Measurements from ENCODE around the gene UBE2E2.

The UBE2E2 gene

DNA sequence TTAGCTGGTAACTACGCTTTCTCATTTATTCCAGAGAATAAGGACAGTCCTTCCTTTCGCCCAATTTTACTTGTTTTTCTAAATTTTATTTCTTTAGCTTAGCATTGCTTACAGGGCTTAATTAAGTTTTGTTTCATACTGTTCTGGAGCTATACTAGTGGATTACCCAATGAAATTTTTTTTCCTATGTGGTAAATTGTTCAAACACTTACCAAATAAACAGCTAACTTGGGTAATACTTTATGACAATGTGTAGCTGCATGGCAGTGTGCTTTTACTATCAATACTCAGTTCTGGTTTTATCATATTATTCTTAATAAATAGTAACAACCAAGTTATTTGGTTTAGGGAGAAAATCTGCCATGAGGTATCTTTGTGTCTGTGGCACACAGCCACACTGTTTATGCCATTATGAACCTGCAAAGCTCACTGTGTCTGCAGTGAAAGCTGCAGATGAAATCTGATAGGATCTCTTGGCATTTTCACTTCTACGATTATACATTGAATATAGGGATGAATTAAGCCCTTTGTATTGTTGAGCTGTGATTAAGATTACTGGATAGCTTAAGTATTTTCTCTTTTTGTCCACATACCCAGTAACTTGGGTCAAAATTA is 37.2 kb downstream of the UBE2E2 start:
- DNase-seq (ENCODE audit: low read depth in 2 of 2): no peak

GRCh38 chr3:23241256-23241655 is 38.1 kb downstream of the UBE2E2 start:
- DNase-seq (ENCODE audit: low read depth in 2 of 2): no peak

GRCh38 chr3:23242106-23242505 is 39.0 kb downstream of the UBE2E2 start:
- no peak for DNase-seq (ENCODE audit: low read depth in 2 of 2)

DNA sequence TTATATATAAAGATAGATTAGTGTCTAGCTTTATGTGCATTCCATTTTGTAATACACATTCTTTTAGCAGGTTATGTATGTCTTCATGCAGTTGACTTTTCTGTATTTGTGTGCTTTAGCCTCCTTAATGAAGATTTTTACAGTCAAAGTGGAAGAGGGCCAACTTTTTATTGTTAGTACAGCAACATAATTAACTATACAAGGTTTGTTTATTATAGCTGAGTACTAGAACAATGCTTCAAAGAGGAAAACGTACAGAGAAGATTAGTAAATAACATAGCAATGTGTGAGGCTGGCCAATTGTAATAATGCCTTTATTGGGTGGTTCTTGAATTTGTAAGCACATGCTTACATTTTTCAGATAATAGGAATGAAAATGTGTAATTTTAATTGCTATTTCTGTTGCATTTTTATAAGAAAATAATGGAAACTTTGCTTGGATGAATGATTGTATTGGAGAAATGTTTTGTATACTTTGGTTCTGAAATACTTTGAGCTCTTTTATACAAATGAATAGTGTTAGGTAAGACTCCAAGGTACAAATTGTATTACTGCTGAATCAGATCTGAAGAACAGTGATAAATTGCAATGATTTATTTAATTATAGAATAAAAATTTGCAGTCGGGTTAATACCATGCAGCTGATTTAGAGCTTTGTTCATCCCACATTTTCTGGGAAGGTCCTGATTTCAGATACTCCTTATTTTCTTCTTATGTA is 41.4 kb downstream of the UBE2E2 start:
- DNase-seq (ENCODE audit: low read depth in 2 of 2): no peak

- DNase-seq (ENCODE audit: low read depth in 2 of 2): no peak
Observed at GRCh38 chr3:23246651-23247050, 43.5 kb downstream of the UBE2E2 start.

DNA sequence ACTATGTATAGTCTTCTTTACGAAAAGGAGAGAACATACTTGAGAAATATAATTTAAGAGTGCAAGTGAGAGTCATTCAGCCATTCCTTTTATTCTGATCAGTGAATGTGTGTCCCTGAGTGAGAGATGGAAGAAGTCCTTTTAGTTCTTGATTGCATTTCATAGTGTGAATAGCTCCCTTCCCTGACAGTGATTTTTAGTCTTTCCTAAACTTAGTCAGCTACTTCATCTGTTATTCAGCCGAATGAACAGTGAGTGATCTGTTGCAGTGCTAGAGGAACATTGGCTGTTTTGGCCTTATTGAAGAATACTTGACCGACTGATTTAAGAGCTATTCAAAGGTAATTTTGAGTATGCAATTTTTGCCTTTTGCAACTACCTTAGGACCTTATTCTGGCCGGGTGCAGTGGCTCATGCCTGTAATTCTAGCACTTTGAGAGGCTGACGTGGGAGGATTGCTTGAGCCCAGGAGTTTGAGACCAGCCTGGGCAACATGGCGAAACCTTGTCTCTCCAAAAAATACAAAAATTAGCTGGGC is 45.5 kb downstream of the UBE2E2 start:
- no peak for DNase-seq (ENCODE audit: low read depth in 2 of 2)

DNA sequence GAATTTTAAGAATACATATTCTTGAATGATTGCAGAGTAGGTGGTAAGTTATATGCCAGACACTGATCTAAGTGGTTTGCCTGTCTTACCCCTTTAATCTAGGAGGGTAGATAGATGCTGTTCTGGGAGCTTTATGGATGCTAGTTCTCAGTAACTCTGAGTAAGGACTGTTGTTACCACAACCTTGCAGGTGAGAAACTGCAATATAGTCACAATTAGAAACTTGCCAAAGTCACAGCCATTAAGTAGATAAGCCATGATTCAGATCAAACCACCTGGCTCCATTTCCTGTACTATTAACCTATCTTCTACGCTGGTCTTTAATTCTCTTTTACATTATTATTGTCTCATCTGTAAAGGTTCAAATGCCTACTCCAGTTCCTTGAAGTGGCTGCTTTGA is 46.8 kb downstream of the UBE2E2 start:
- no peak for DNase-seq (ENCODE audit: low read depth in 2 of 2)

DNA sequence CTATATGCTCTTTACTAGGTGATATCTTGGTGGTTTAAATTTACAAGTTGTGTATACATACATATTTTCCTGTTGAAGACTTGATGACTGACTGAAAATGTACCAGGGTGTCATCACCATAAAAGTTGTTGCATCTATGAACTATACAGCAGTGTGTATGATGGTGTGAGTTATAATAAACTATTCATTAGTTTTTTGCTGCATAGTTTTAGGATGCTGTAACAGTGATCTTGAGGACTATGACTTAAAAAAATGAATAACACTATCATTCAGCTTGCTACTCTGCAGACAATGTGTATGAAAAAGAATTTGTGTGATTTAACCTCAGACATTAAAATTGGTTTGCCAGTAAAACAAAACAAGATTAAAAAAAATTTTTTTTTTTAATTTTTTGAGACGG is 49.0 kb downstream of the UBE2E2 start:
- DNase-seq (ENCODE audit: low read depth in 2 of 2): no peak

GRCh38 chr3:23253214-23253613 is 50.1 kb downstream of the UBE2E2 start:
- no peak for DNase-seq (ENCODE audit: low read depth in 2 of 2)

GRCh38 chr3:23254282-23254681 is 51.2 kb downstream of the UBE2E2 start:
- no peak for DNase-seq (ENCODE audit: low read depth in 2 of 2)

- no peak for DNase-seq (ENCODE audit: low read depth in 2 of 2)
Observed at GRCh38 chr3:23254835-23255234, 51.7 kb downstream of the UBE2E2 start.

- DNase-seq (ENCODE audit: low read depth in 2 of 2): no peak
Observed at GRCh38 chr3:23256741-23257435, 53.8 kb downstream of the UBE2E2 start.

- DNase-seq (ENCODE audit: low read depth in 2 of 2): no peak
Observed at GRCh38 chr3:23258110-23258509, 55.0 kb downstream of the UBE2E2 start.

GRCh38 chr3:23259515-23259914 is 56.4 kb downstream of the UBE2E2 start:
- DNase-seq (ENCODE audit: low read depth in 2 of 2): no peak

- no peak for DNase-seq (ENCODE audit: low read depth in 2 of 2)
Observed at GRCh38 chr3:23262766-23263165, 59.6 kb downstream of the UBE2E2 start.

GRCh38 chr3:23263796-23264195 is 60.7 kb downstream of the UBE2E2 start:
- no peak for DNase-seq (ENCODE audit: low read depth in 2 of 2)

DNA sequence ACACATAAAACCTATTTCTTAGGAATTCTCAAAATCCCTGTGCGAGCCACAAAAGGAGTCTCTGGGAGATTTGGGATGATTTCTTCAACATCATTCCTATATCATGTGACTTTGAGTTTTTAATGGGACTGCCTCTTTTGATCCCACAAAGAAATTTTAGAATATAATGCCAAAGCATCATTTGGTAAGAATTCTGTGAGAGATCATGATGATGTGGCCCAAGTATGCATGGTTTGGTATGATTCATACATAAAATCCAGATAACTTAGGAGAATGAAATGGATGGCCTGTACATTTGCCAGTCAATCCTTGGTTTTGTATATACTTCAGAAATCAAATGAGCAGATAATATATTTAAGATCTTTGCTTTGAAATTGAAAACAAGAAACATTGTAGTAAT is 61.3 kb downstream of the UBE2E2 start:
- no peak for DNase-seq (ENCODE audit: low read depth in 2 of 2)

- no peak for DNase-seq (ENCODE audit: low read depth in 2 of 2)
Observed at GRCh38 chr3:23270423-23270822, 67.3 kb downstream of the UBE2E2 start.

DNA sequence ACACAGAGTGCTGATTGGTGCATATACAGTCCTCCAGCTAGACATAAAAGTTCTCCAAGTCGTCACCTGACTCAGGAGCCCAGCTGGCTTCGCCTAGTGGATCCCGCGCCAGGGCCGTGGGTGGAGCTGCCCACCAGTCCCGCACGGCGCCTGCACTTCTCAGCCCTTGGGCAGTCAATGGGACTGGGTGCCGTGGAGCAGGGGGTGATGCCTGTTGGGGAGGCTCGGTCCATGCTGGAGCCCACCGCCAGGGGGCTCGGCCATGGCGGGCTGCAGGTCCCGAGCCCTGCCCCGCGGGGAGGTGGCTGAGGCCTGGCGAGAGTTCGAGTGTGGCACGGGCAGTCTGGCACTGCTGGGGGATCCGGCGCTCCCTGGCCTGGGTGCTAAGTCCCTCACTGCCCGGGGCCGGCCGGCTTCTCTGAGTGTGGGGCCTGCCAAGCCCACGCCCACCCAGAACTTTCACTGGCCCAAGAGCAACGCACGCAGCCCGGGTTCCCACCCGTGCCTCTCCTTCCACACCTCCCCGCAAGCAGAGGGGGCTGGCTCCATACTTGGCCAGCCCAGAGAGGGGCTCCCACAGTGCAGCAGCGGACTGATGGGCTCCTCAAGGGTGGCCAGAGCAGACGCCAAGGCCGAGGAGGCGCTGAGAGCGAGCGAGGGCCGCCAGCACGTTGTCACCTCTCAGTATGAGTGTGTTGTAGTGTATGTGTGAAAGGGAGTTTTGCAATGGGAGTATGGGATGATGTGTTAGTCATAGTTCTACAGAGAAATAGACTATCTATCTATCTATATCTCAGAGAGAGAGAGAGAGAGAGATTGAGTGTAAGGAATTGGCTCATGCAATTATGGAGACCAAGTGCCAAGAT is 69.0 kb downstream of the UBE2E2 start:
- no peak for DNase-seq (ENCODE audit: low read depth in 2 of 2)

DNA sequence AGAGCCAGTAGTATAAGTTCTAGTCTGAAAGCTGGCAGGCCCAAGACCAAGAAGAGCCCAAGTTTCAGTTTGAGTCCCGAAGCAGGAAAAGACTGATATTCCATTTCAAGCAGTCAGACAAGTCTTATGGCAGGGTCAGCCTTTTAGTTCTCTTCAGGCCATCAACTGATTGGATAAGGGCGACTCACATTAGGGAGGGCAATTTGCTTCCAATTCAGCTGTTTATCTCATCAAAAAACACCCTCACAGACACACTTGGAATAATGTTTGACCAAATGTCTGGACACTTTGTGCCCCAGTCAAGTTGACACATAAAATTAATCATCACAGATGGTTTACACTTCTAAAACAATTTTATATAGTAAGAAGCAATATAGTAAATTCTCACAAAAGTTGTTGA is 69.7 kb downstream of the UBE2E2 start:
- no peak for DNase-seq (ENCODE audit: low read depth in 2 of 2)

GRCh38 chr3:23275061-23275460 is 71.9 kb downstream of the UBE2E2 start:
- no peak for DNase-seq (ENCODE audit: low read depth in 2 of 2)

DNA sequence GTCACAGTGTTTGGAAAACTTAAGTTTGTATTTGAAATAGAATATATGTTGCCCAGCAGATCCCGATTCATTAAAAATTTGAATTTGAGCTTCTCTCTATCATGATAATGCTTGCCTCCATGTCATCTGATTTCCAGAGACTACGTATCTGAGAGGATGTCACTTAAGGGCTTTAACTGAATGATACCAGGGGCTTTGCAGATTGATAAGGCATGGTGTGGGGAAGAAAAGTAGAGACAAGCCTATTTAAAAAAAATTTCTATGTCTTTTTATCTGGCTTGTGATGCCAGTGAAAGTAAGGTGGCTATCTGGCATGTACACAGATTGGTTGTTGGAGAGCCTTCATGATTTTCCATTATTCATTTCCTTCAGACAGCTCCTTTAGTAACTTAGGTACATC is 72.7 kb downstream of the UBE2E2 start:
- no peak for DNase-seq (ENCODE audit: low read depth in 2 of 2)
